Measurements from ENCODE around the gene U2AF1L4.

DNA sequence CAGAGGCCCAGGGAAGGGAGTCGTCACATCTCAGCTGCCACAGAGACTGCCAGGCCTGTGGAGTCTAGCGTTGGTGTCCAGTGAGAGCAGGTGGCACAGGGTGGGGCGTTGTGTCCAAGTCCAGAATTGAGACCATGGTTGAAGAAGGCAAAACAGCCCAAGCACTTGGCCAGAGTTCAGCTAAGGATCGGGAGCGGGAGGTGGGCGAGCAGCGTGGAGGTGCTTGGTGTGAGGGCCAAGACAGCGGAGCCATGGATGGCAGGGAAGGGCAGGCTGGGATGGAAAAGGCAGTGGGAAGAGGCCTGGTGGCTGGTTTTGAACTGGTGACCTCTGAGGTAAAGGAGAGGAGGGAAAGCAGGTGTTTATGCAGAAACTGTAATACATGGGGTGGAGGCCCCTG is 10.9 kb downstream of the U2AF1L4 start:
- TF ChIP-seq, protein P1, sequence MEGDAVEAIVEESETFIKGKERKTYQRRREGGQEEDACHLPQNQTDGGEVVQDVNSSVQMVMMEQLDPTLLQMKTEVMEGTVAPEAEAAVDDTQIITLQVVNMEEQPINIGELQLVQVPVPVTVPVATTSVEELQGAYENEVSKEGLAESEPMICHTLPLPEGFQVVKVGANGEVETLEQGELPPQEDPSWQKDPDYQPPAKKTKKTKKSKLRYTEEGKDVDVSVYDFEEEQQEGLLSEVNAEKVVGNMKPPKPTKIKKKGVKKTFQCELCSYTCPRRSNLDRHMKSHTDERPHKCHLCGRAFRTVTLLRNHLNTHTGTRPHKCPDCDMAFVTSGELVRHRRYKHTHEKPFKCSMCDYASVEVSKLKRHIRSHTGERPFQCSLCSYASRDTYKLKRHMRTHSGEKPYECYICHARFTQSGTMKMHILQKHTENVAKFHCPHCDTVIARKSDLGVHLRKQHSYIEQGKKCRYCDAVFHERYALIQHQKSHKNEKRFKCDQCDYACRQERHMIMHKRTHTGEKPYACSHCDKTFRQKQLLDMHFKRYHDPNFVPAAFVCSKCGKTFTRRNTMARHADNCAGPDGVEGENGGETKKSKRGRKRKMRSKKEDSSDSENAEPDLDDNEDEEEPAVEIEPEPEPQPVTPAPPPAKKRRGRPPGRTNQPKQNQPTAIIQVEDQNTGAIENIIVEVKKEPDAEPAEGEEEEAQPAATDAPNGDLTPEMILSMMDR (IDR thresholded peaks at IDR 0.05) = no peak
- TF ChIP-seq POLR2A (IDR thresholded peaks at IDR 0.05) = no peak
